GM21786 (cell line): ENCODE measurements around the gene SH3D19.
"Not testable (repeated sequence)": the region's sequence is repeated elsewhere in the genome, so short reads cannot be mapped to it uniquely, and the experiment has no call there.

Experiments
- ATAC-seq: cut with Tn5 transposase; IDR thresholded peaks from one replicate; pipeline ENCODE4 v1.9.1; 2021; ENCODE audit not compliant: unreplicated experiment

SH3D19 gene

DNA sequence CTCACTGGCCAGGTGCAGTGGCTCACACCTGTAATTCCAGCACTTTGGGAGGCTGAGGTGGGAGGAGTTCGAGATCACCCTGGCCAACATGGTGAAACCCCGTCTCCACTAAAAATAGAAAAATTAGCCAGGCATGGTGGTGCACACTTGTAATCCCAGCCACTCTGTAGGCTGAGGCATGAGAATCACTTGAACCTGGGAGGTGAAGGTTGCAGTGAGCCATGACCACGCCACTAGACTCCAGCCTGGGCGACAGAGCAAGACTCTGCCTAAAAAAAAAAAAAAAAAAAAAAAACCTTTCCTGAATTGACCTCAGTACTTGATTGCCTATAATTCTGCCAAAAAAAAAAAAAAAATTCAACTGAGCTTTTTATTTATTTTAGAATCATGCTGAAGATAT lies 3.2 kb downstream of the SH3D19 start:
- ATAC-seq = not testable (repeated sequence)

DNA sequence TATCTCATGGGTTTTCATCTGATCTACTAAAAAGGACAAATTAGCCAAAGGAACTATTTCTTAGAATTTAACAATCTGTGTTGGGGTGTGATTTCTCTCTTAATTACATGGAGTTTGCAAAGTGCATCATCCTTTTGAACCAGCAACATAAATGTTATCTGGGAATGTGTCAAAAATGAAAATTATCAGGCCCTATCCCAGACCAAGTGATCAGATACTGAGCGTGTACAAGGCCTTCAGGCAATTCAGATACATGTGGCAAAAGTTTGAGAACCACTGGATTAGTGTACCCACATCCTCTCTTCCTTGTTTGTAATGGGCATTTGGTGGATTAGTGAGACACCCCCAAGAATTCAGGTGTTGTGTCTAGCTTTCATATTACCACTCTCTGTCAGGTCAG lies 3.8 kb downstream of the SH3D19 start:
- ATAC-seq = no peak

DNA sequence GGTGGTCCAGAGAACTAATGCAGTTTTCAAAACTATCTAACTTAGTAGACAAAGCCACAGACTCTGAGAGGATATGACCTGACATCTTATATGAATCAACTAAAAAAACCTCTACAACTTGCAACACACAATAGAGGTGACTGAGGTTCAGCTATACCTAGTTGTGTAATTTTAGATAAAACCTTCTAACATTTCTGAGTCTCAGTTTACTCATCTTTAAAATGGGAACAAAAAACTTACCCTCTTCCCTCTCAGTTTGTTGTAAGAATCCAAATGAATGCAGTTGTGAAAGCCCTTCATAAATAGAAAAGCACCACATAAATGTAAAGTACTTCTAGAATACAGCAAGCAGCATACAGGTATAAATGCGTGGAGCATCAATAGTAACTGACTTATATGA lies 5.9 kb downstream of the SH3D19 start:
- ATAC-seq = no peak

DNA sequence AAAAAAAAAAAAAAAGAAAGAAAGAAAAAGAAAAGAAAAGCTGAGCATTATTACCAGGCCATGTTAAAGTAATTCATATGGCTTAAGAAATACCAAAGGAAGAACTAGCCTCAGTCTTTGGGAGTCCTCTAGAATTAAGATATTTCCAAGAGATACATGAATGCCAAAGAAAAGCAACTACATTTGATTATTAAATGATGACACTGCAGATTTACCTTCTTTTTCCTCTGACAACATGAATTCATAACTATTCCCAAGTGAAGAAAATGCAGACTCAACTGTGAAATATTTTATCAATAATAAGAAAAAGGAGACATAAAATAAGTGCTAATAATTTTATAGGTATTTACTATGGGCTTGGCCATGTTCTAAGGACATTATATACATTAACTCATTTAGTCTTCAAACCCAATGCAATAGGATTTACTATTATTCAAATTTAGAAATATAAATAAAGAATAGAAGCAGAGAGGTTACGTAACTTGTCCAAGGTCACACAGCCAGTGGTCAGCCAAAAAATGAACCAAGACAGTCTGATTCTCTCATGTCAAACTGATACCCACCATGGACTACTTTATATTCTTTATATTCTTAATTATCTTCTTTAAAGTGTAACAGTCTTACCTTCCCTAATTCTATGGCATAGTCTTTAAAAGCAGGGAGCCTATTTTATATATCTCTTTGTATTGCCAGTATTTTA lies 6.9 kb downstream of the SH3D19 start:
- no peak for ATAC-seq

DNA sequence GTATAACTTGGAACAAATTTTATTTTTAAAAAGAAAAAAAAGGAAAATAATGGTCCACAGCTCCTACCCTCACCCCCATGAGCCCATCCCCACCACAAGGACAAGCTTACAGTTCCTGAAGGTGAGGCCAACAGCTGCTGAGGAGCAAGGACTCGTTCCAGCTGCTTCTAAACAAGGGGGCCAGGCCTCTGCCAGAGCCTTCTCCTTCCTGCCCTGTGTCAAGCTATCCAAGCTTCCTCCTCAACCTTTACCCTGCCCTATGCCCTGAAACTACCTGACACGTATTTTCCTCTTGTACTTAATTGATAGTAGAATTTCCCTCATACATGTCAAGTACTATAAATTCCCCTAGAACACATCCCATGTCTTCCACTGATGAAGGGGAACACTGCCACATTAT lies 8.8 kb downstream of the SH3D19 start:
- ATAC-seq = no peak

DNA sequence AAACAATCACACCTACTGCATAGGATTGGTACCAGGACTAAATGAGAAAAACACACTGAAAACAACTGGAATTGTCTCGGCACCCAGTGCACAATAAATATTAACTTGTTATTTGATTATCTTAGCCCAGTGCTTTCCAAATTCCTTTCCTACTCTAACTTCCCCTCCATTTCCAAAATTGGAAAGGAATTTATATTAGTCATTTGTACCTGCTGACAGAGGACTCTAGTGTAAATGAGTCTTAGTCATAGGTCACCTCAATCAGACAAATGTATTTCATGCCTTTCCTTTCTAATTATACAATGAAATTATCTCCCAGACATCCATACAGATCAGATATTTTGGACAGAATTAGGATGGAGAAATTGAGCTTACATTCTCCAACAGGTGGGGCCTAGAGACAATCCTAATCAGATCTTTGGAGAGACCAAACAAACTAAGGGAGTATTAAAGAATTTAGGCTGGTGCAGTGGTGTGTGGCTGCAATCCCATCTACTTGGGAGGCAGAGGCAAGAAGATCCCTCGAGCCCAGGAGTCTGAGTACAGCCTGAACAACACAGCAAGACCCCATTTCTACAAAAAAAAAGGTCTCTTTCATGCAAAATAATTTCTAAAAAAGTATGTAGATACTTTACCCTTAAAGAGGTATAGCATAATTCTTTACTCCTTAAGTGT lies 10.1 kb downstream of the SH3D19 start:
- ATAC-seq = no peak

DNA sequence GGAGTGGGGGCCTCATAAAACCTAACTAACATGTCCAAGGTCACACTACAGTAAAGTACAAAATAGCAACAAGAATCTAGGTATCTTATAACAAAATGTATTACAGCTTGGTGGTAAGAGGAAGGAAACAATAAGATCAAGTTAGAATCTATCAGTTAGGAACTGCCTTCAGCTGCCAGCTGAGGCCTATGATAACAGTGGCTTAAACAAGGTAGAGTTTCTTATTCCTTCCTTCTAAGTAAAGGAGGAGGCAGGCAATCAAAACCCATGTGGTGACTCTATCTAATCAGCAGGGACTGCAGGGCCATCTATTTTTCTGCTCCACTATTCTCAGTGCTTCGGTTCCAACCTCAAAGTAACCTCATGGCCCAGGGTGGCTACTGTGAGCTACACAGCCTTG lies 10.9 kb downstream of the SH3D19 start:
- ATAC-seq = no peak

DNA sequence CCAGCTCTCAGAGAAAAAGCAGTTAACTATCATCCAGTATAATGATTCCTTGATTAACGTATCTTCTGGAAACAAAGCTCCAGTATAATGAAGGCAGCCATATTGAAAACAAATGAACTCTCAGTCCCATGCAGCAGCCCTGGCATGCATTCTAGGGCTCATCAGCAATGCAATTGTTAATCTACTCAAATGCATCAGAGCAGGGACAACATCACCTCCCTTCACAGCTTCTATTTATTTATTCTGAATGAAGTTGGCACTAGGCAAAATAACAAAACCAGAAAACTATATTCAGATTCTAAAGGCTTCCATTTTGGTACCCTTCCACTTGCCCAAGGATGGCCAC lies 11.4 kb downstream of the SH3D19 start:
- no peak for ATAC-seq

- no peak for ATAC-seq
These were observed 11.9 kb downstream of the SH3D19 start for GRCh38 chr4:151313306-151314009.

GRCh38 chr4:151310124-151310728 lies 15.2 kb downstream of the SH3D19 start:
- no peak for ATAC-seq

GRCh38 chr4:151304755-151305154 lies 20.6 kb downstream of the SH3D19 start:
- ATAC-seq = no peak

DNA sequence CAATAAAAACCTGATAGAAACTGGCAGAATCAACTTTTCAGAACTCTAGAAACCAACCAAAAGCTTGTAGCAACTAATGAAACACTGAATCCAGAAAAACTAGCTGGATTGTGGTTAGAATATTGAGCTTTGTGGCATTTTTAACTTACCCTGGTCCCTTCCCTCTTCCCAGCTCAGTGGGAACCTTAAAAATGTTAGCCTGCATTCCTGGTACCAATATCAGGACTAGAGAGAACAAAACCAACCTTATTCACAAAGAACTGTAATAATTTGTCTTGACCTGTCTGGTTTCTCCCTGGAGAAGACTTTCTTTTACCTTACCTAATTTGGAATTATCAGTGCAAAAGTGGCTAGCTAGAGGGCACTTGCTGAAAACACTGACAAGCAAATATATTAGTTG lies 21.2 kb downstream of the SH3D19 start:
- no peak for ATAC-seq

- no peak for ATAC-seq
These were observed 23.0 kb downstream of the SH3D19 start for GRCh38 chr4:151302432-151302831.

DNA sequence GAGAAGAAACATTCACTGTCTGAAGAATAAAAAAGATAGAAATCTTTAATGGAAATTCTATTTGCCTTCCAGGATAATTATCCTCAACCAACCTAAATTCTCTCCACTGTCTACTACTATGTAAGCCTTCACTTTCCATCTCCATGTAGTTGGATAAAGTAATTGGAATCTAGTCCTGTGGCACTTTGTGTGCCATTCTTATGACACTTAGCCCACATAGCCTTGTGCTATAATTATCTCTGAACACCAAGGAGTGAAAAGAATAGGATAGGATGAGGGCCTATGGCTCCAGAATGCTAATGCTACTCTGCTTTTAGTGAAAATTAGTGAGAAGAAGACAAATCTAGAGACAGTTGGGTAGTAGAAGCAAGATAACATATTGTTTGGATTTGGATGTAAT lies 28.2 kb downstream of the SH3D19 start:
- no peak for ATAC-seq

- no peak for ATAC-seq
These were observed 29.2 kb downstream of the SH3D19 start for GRCh38 chr4:151296227-151296626.

DNA sequence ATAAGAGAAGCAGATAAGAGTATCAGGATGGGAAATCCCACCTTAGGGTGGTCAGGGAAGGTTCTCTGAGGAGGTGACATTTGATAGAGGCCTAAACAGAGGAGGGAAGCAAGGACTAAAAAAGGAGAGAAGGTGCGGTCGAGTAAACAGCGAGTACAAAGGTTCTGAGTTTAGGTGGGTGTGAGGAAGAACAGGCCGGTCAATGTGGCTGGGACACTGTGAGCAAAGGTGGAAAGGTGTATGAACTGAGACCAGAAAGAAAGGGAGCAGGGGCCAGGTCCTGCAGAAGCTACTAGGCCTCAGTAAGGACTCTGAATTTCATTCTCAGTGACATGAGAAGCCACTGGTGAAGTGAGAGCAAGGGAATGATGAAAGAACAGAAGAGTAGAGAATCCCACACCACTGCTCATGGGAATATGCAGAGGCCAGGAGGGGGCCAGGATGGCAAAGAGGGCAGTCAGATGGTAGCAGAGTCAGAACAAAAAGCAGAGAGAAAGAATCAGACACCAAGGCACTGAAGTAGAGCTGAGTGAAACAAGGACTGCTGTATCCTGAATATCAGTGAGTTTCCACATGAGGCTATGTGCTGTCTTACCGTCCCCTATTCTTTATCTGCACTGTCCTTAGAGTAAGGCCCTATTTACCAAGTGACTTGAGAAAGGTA lies 30.4 kb downstream of the SH3D19 start:
- no peak for ATAC-seq

DNA sequence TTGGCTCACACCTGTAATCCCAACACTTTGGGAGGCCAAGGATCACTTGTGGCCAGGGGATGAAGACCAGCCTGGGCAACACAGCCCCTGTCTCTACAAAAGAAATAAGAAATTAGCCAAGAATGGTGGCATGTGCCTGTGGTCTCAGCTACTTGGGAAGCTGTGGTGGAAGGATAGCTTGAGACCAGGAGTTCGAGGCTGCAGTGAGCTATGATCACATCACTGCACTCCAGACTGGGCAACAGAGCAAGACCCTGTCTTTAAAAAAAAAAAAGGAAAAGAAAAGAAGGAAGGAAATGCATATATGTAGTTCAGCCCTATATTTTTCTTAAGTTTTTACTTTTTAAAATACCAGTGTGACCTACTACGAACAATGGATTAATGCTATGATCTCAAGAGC lies 33.4 kb downstream of the SH3D19 start:
- ATAC-seq = no peak

GRCh38 chr4:151291485-151291884 lies 33.9 kb downstream of the SH3D19 start:
- no peak for ATAC-seq

DNA sequence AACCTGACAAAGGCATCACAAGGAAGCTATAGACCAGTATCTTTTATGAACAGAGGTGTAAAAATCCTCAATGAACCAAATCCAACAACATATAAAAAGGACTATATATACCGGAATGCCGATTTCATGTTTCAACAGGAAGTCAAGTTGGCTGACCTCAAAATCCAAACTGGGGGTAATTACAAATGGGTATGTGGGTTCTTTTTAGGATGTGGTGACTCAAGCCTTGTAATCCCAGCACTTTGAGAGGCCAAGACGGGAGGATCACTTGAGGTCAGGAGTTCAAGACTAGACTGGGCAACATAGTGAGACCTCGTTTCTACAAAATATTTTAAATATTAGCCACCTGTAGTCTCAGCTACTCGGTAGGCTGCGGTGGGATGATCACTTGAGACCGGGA lies 38.0 kb downstream of the SH3D19 start:
- no peak for ATAC-seq

DNA sequence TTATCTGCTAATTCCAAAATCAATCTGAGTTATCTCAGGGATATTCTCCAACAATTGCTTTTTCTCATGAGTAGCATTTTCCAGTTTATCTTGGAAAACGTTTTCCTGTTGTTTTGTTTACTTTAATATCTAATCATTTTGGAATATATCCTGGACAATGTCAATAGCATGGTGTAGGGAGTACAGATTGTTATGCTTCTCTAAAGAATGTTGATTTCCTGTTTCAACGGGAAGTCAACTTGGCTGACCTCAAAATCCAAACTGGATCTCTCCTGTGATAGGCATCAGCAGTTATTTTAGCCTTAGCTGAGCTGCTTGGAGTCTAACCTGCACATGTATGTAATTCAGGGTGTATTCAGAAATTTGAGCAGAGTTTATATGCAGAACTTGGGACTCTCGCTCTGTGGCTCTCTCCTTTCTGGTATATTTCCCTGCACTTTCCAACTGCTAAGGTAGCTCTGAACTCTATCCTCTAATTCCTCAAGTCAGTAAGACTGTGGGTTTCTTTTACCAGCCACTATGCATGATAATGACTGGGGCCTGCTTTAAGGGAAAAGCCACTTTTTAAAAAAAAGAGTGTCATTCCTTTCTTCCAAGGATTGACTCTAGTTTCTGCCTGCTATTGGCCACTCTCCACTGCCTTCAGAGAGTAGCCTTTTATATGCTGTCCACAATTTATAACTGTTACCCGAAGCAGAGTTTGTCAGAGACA lies 40.7 kb downstream of the SH3D19 start:
- no peak for ATAC-seq
